ENCODE data around the gene SPPL2A. TPM values are rescaled to one million over a fixed set of nuclear protein-coding genes. Genes with fewer than 3 reads are reported as not detected.

SPPL2A gene
- total and polyA plus RNA-seq, 10 of the 15 experiments (the other 5 are each of a cell fraction or from before 2014, with no cell fraction given), result 11.3 to 83.8 (median 44.0) TPM

- no peak for TF ChIP-seq E2F8 (IDR thresholded peaks at IDR 0.05; ENCODE audit: low read depth, partially characterized antibody)
- TF ChIP-seq USF1 (IDR thresholded peaks at IDR 0.05; ENCODE audit: borderline replicate concordance, extremely low read length, insufficient read depth, low read depth, low read length), result no peak
- no peak for TF ChIP-seq SREBF1 (IDR thresholded peaks at IDR 0.05; ENCODE audit: low read length)
- TF ChIP-seq HDAC2 (IDR thresholded peaks at IDR 0.05), result no peak
- TF ChIP-seq ZBTB40 (IDR thresholded peaks at IDR 0.05; ENCODE audit: borderline replicate concordance), result no peak
- TF ChIP-seq FOXM1 (IDR thresholded peaks at IDR 0.05; ENCODE audit: low read depth, low read length), result no peak
- TF ChIP-seq RCOR1 (conservative IDR thresholded peaks at IDR 0.05; ENCODE audit: low read depth, low read length), result no peak
Measured at GRCh38 chr15:50790778-50791453, 25.4 kb upstream of the SPPL2A start (continued).

All from GM12878 (cell line).